ENCODE data around the gene HECTD2. TPM values are rescaled to one million over a fixed set of nuclear protein-coding genes. Genes with fewer than 3 reads are reported as not detected.
"Not testable (repeated sequence)": the region's sequence is repeated elsewhere in the genome, so short reads cannot be mapped to it uniquely, and the experiment has no call there.

Gene HECTD2
- total and polyA plus RNA-seq, 9 donors = 8.4 to 22.3 (median 20.2) TPM

DNA sequence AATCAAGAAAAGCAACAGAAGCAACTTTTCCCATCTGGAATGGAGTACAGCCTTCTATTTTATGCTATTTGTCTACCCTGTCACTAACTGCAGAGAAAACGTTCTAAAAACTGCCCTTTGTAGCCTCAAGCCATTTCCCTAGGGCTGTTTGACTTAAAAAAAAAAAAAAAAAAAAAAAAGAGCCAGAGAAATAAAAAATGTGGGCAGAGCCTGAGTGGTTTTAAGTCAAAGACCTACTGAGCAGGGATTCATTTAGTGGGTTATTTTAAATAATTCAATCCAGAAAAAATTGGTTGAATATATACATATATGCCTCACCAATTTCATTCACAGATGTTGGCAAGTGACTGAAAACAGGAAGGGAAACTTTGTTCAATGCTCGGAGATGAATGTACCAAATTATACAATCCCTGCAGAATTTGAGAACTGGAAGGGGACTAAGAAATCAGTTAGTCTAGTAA is 147.5 kb downstream of the HECTD2 start:
- H3K27ac ChIP-seq = no peak overlapping the region
- intact Hi-C loops (cut with DNase I) = loop anchor here in 2 of 4 donors (10.0 kb wide), 2 partner anchors 73 to 77 kb away; partner anchors contain the start of gene PPP1R3C (in 1 of the 2)

DNA sequence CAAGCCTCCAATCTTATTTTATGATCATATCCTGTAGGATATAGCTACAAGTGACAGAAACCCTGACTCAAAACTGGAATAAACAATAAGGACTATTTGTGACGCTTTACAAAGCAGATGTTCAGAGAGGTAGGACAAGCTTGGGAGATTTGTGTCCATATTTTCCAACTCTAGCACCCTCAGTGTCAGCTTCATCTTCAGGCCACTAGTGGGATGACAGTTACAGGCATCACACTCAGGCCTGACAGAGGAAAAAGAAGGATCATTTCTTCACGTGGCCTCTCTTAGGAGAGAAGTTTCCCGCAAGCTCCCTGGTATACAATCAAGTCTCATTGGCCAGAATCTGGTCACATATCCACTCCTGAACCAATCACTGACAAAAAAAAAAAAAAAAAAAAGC is 148.3 kb downstream of the HECTD2 start:
- WGBS, 3 donors = 88 to 90% (median 90%) methylated on average over 3 of the region's 3 CpGs
- no peaks in the 10 kb centered on the region for H3K9me3 ChIP-seq
- no peak for TF ChIP-seq EP300 (IDR thresholded peaks at IDR 0.05)
- TF ChIP-seq, protein P1, sequence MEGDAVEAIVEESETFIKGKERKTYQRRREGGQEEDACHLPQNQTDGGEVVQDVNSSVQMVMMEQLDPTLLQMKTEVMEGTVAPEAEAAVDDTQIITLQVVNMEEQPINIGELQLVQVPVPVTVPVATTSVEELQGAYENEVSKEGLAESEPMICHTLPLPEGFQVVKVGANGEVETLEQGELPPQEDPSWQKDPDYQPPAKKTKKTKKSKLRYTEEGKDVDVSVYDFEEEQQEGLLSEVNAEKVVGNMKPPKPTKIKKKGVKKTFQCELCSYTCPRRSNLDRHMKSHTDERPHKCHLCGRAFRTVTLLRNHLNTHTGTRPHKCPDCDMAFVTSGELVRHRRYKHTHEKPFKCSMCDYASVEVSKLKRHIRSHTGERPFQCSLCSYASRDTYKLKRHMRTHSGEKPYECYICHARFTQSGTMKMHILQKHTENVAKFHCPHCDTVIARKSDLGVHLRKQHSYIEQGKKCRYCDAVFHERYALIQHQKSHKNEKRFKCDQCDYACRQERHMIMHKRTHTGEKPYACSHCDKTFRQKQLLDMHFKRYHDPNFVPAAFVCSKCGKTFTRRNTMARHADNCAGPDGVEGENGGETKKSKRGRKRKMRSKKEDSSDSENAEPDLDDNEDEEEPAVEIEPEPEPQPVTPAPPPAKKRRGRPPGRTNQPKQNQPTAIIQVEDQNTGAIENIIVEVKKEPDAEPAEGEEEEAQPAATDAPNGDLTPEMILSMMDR (IDR thresholded peaks at IDR 0.05) = no peak
- no peak for TF ChIP-seq POLR2A (IDR thresholded peaks at IDR 0.05)
- H3K4me1 ChIP-seq (ENCODE audit: insufficient read depth) = no peaks in the 10 kb centered on the region
- DNase-seq = no peak
- no peaks in the 10 kb centered on the region for H3K27me3 ChIP-seq
- H3K27ac ChIP-seq = no peak overlapping the region
- intact Hi-C loops (cut with DNase I) = loop anchor here in 2 of 4 donors (10.0 kb wide), 2 partner anchors 74 to 76 kb away; partner anchors contain the start of gene PPP1R3C (in 1 of the 2)
- H3K4me3 ChIP-seq = no peak overlapping the region
- no peaks in the 10 kb centered on the region for H3K36me3 ChIP-seq

More for the DNA sequence above, 147.5 kb downstream of the HECTD2 start:
- H3K9me3 ChIP-seq = no peaks in the 10 kb centered on the region
- H3K27me3 ChIP-seq = no peaks in the 10 kb centered on the region
- TF ChIP-seq EP300 (IDR thresholded peaks at IDR 0.05) = no peak
- no peak for TF ChIP-seq POLR2A (IDR thresholded peaks at IDR 0.05)
- TF ChIP-seq, protein P1 (IDR thresholded peaks at IDR 0.05) = no peak
- no peaks in the 10 kb centered on the region for H3K36me3 ChIP-seq
- WGBS, 3 donors = 33 to 59% (median 55%) methylated on average over 2 of the region's 2 CpGs
- no peak overlapping the region for H3K4me3 ChIP-seq
- no peaks in the 10 kb centered on the region for H3K4me1 ChIP-seq (ENCODE audit: insufficient read depth)
- no peak for DNase-seq

DNA sequence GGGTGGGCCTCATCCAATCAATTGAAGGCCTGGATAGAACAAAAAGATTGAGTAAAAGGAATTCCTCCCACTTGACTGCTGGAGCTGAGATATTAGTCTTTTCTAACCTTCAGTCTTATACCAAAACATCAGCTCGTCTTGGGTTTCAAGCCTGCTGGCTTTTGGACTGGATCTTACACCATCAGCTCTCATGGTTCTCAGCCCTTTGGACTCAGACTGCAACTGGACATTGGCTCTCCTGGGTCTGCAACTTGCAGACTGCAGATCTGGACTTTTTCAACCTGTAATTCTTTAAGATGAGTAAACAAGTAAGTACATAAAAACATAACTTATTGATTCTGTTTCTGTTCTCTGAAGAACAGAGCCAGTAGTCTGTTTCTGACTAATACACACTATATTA is 149.0 kb downstream of the HECTD2 start:
- WGBS, 3 donors = 73 to 92% (median 77%) methylated on average over 1 of the region's 1 CpG
- Histone ChIP-seq H3K4me3 (no peak overlapping the region), H3K27ac (no peak overlapping the region), H3K9me3 (no peaks in the 10 kb centered on the region), H3K36me3 (no peaks in the 10 kb centered on the region), H3K4me1 (ENCODE audit: insufficient read depth) (no peaks in the 10 kb centered on the region), H3K27me3 (no peaks in the 10 kb centered on the region)
- DNase-seq = no peak
- no peak for TF ChIP-seq POLR2A (IDR thresholded peaks at IDR 0.05)
- TF ChIP-seq EP300 (IDR thresholded peaks at IDR 0.05) = no peak
- TF ChIP-seq, protein P1 (IDR thresholded peaks at IDR 0.05) = no peak
- intact Hi-C loops (cut with DNase I) = loop anchor here in 2 of 4 donors (10.0 kb wide), 2 partner anchors 74 to 76 kb away; partner anchors contain the start of gene PPP1R3C (in 1 of the 2)

DNA sequence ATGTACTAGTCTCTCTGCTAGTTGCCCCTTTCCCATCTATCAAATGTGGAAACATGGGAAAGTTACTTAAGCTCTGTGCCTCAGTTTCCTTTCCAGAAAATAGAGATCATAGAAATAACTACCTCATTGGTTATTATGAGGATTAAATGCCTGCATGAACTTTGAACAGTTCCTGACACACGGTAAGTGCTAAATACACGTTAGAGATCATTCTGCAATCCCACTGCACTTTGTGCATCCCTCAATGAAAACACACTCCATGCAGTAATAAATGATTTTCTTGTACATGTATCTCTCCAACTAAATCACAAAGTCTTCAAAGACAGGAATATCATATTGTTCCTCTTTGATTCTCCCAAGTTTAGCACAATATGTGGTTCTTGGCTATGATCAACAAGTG is 149.6 kb downstream of the HECTD2 start:
- Histone ChIP-seq H3K4me1 (ENCODE audit: insufficient read depth) (no peaks in the 10 kb centered on the region), H3K27me3 (no peaks in the 10 kb centered on the region), H3K27ac (no peak overlapping the region), H3K9me3 (no peaks in the 10 kb centered on the region), H3K4me3 (no peak overlapping the region), H3K36me3 (no peaks in the 10 kb centered on the region)
- intact Hi-C loops (cut with DNase I) = loop anchor here in 2 of 4 donors (10.0 kb wide), 2 partner anchors 75 kb away; partner anchors contain the start of gene PPP1R3C (in 1 of the 2)
- DNase-seq = no peak
- 84 to 97% (median 84%) methylated on average over 2 of the region's 2 CpGs for WGBS, 3 donors
- TF ChIP-seq EP300 (IDR thresholded peaks at IDR 0.05) (no peak), POLR2A (IDR thresholded peaks at IDR 0.05) (no peak)
- TF ChIP-seq, protein P1 (IDR thresholded peaks at IDR 0.05) = no peak

DNA sequence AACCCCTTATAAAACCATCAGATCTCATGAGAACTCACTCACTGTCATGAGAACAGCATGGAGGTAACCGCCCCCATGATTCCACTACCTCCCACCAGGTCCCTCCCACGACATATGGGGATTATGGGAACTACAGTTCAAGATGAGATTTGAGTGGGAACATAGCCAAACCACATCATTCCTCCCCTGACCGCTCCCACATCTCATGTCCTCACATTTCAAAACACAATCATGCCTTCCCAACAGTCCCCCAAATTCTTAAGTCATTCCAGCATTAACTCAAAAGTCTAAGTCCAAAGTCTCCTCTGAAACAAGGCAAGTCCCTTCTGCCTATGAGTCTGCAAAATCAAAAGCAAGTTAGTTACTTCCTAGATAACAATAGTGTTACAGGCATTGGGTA is 150.7 kb downstream of the HECTD2 start:
- H3K4me1 ChIP-seq (ENCODE audit: insufficient read depth); intact Hi-C loops (cut with DNase I); H3K4me3 ChIP-seq; H3K27ac ChIP-seq; DNase-seq; H3K27me3 ChIP-seq; H3K36me3 ChIP-seq; H3K9me3 ChIP-seq: not testable (repeated sequence)
- 26 to 40% (median 31%) methylated on average over 3 of the region's 3 CpGs for WGBS, 3 donors
